Astrocyte of the cerebellum (primary cell): ENCODE data around the gene PRKAR2B.

ENCODE experiments used
- DNase-seq: peaks from one replicate; pipeline ENCODE4 v3.0.0-alpha.2; 2011; ENCODE audit warnings: low read depth
- H3K4me3 ChIP-seq: 2 replicates; pipeline ENCODE4 v1.5.1; 2011; ENCODE audit warnings: mild to moderate bottlenecking, low read depth, low read length, moderate library complexity
- in situ Hi-C: cut with HindIII; loops from 2 replicates; pipeline ENCODE4 v1.10.0; 2017; ENCODE audit warnings: low sequenced_read_pairs
- TF ChIP-seq, protein P1 (sequence below): IDR thresholded peaks from 2 replicates; pipeline ENCODE4 v1.5.1; 2012; ENCODE audit warnings: low read length, low read depth, moderate library complexity, mild to moderate bottlenecking; ENCODE audit errors: missing control alignments

Gene PRKAR2B

DNA sequence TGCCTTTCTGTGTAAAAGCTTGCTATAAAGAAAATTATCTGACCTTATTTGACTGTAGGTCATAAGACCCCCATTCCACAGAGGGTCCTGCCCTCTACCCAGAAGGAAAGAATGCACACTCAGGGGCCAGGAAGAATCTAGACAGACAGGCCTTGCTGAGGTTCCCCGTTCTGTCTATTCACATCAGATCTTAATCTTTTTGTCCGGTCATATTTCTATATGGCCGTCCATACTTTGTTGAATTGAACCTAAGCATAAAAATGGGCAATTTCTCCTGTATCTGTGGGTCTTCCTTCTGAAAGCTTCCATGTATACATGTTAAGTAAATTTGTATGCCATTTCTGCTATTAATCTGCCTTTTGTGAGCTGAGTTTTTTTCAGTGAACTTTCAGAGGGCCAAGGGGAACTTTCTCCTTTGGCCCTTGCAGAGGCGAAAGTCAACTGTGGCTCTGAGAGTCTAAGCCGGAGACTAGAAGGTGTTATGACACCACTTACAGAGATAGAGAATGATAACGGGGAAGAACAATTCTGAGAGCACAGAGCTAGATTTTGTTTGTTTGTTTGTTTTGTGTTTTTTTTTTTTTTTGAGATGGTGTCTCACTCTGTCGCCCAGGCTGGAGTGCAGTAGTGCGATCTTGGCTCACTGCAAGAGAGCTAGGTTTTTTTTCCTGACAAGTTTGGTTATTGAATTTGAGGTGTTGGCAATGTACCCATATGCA, 11.6 kb upstream of the PRKAR2B start:
- no peak overlapping the region for H3K4me3 ChIP-seq
- TF ChIP-seq, protein P1, sequence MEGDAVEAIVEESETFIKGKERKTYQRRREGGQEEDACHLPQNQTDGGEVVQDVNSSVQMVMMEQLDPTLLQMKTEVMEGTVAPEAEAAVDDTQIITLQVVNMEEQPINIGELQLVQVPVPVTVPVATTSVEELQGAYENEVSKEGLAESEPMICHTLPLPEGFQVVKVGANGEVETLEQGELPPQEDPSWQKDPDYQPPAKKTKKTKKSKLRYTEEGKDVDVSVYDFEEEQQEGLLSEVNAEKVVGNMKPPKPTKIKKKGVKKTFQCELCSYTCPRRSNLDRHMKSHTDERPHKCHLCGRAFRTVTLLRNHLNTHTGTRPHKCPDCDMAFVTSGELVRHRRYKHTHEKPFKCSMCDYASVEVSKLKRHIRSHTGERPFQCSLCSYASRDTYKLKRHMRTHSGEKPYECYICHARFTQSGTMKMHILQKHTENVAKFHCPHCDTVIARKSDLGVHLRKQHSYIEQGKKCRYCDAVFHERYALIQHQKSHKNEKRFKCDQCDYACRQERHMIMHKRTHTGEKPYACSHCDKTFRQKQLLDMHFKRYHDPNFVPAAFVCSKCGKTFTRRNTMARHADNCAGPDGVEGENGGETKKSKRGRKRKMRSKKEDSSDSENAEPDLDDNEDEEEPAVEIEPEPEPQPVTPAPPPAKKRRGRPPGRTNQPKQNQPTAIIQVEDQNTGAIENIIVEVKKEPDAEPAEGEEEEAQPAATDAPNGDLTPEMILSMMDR = no peak
- no peak for DNase-seq
- in situ Hi-C loops = no loop called here

DNA sequence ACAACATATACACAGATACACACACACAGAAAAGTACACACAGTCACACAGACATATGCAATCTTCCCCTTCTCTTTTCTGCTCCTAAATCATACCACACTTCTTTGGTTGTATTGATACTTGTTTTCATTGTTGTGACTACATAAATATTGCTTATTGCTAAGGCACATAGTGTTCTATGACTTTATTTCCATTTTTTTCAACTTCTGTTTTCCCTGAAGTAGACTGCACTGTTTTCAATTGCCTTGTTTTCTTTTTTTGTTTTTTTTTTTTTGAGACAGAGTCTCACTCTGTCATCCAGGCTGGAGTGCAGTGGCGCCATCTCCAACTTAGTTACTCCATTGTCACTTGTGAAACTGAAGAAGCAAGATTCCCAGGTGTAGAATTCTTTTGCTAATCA, 10.0 kb upstream of the PRKAR2B start:
- DNase-seq = no peak
- no peak overlapping the region for H3K4me3 ChIP-seq
- in situ Hi-C loops = no loop called here
- TF ChIP-seq, protein P1 = no peak

DNA sequence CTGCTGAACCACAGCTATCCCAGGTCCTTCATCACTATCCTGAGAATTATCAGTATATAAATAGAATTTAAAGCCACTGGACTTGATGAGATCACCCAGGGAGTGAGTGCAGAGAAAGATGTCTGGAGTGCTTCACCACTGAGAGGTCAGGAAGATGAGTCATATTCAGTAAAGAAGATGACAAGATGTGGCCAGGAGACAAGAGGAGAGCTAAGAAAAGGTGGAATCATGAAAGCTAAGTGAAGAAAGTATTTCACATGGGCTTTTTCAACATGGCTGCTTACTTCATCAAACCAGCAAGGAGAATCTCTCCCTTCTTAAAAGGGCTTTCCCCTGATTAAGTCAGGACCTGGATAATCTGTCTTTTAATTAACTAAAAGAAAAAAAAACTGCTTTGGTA, 9.1 kb upstream of the PRKAR2B start:
- TF ChIP-seq, protein P1 = no peak
- DNase-seq = peak; percentile 31
- in situ Hi-C loops = no loop called here
- no peak overlapping the region for H3K4me3 ChIP-seq

DNA sequence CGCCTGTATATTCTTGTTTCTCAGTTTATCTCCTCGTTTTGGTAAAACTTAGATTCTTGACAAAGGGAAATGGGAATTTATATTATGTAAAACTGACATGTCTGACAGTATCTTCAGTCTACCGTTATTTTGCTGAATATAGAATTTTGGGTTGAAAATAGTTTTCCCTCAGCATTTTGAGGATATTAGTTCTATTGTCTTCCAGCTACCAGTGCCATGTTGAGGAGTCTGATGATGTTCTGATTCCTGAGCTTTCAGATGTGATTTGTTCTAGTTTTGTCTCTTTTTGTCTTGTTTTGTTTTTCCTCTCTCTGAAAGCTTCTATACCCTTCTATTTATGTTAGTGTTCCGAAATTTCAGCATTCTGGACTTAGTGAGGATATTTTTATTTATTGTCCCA, 8.0 kb upstream of the PRKAR2B start:
- no peak overlapping the region for H3K4me3 ChIP-seq
- no peak for DNase-seq
- in situ Hi-C loops = no loop called here
- TF ChIP-seq, protein P1 = no peak

DNA sequence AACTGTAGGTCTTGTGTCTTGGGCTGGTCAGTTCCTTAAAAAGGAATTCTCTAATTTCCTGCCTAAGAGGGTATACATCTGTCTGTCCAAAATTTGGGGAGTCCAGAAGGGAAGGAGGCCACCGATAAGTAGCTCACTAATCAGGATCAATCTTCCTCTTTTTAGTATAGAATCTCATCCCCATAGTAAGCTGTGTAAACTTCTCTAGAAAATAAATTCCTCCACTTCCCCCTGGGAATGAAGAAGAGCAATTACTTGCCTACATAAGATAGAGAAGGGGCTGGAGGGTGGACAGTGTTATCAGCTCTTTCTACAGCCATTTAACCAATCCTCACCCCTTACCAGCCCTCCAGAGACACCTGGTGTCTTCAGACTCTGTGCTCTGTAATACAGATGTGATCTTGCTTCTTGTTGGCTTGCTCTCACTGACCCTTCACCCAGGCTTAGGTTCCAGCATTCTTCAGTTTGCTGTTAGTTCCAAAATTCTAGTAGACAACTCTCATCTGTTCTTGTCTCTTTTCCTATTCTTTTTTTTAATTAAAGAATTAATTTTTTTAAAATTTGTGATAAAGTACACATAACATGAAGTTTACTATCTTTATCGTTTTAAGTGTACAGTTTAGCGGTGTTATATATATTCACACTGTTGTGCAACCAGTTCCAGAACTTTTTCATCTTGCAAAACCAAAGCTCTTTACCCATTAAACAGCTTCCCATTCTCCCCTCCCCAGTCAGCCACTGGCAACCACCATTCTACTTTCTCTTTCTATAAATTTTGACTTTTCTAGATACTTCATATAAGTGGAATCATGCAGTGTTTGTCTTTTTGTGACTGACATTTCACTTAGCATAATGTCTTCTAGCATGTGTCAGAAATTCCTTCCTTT, 6.5 kb upstream of the PRKAR2B start:
- in situ Hi-C loops = no loop called here
- TF ChIP-seq, protein P1 = no peak
- no peak for DNase-seq
- H3K4me3 ChIP-seq = no peak overlapping the region

DNA sequence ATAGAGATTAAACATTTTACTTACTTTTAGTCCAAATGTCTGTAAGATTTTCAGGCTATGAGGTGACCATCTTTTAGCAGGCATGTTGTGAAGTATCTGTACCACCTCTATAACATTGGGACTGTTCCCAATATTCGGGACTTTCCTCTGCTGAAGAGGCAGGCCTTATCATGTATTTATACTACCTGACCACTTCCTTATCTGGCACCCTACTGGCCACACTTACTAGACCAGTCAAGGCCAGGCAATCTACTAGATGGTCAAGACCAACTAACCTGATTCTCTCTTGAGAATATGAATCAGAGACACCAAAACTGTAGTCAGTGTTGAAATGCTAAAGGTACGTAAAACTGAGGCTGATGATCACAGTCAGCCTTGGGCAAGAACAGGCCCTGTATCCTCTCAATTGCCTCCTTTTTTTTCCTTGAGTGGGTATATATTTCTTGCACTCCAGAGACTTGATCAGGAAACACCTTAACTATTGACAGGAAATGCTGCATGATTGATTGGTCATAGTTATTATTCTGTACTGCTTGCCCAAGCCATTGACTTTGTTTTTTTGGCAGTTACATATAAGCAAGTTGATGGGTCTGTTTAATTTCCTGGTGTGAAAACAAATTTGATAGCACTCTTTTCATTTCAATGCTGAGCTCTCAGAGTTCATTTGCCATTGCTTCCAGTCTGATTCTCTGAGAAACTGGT, 5.2 kb upstream of the PRKAR2B start:
- no peak overlapping the region for H3K4me3 ChIP-seq
- in situ Hi-C loops = no loop called here
- TF ChIP-seq, protein P1 = no peak
- no peak for DNase-seq
